GM23338 (cell line): Measurements from ENCODE around the gene PRAMEF14.
"Not testable (repeated sequence)": the region's sequence is repeated elsewhere in the genome, so short reads cannot be mapped to it uniquely, and the experiment has no call there.

Experiments
- EZH2phosphoT487 ChIP-seq: fragments of 200-600 bp; sonication (generic); IDR thresholded peaks from one replicate; pipeline ENCODE4 v1.8.1; 2018; ENCODE audit warnings: antibody characterized with exemption; ENCODE audit not compliant: unreplicated experiment
- POLR2AphosphoS5 ChIP-seq: IDR thresholded peaks from 2 replicates; pipeline ENCODE4 v1.6.1; 2016; ENCODE audit warnings: antibody characterized with exemption, low read depth
- ZNF331 ChIP-seq: fragments of 250-450 bp; sonication (Bioruptor Pico); IDR thresholded peaks from 2 replicates; pipeline ENCODE4 v1.5.0; 2020; ENCODE audit warnings: low read depth, mild to moderate bottlenecking, moderate library complexity
- TF ChIP-seq, protein P1 (sequence below), 2 experiments: fragments of 200-600 bp in 1 of 2; sonication (generic) in 1 of 2; conservative IDR thresholded peaks; 2 replicates each; pipeline versions ENCODE4 v1.5.1 to v1.6.1; 2016 to 2017; ENCODE audit warnings: antibody characterized with exemption in 2 of 2, low read depth in 2 of 2, mild to moderate bottlenecking in 2 of 2, moderate library complexity in 1 of 2

DNA sequence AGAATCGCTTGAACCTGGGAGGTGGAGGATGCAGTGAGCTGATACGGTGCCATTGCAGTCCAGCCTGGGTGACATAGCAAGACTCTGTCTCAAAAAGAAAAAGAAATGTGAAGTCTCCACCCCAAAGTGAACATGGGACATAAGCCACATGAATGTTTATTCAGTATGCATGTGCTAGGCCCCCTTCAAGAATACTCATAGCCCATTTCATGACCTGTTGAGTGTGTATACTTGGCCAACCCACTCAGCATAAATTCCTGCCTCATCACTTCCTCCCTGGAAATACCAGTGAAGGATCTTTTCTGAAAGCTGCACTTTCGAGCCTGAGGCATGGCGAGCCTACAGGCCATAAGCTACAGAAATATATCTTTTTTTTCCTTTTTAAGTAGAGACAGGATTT is 18.0 kb upstream of the PRAMEF14 start:
- TF ChIP-seq, protein P1, sequence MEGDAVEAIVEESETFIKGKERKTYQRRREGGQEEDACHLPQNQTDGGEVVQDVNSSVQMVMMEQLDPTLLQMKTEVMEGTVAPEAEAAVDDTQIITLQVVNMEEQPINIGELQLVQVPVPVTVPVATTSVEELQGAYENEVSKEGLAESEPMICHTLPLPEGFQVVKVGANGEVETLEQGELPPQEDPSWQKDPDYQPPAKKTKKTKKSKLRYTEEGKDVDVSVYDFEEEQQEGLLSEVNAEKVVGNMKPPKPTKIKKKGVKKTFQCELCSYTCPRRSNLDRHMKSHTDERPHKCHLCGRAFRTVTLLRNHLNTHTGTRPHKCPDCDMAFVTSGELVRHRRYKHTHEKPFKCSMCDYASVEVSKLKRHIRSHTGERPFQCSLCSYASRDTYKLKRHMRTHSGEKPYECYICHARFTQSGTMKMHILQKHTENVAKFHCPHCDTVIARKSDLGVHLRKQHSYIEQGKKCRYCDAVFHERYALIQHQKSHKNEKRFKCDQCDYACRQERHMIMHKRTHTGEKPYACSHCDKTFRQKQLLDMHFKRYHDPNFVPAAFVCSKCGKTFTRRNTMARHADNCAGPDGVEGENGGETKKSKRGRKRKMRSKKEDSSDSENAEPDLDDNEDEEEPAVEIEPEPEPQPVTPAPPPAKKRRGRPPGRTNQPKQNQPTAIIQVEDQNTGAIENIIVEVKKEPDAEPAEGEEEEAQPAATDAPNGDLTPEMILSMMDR (conservative IDR thresholded peaks at IDR 0.05; ENCODE audit: low read depth in 2 of 2), result not testable (repeated sequence)
- TF ChIP-seq POLR2AphosphoS5; EZH2phosphoT487; ZNF331 (CRISPR knock-in tag): not testable (repeated sequence)
